Stimulated activated CD8-positive, alpha-beta memory T cell treated with anti-CD3 and anti-CD28 coated beads, Interleukin-4, amount 100 ng/mL, for 48 hours (primary cell): ENCODE measurements around the gene KRT33B.
"Not testable (repeated sequence)": the region's sequence is repeated elsewhere in the genome, so short reads cannot be mapped to it uniquely, and the experiment has no call there.

Experiments
- DNase-seq: peaks from one replicate; pipeline ENCODE4 v3.0.0-alpha.2; 2020

The KRT33B gene

GRCh38 chr17:41393294-41393693 is 23.7 kb upstream of the KRT33B start:
- no peak for DNase-seq

- no peak for DNase-seq
Observed at GRCh38 chr17:41392278-41392677, 22.7 kb upstream of the KRT33B start.

GRCh38 chr17:41391535-41391934 is 21.9 kb upstream of the KRT33B start:
- no peak for DNase-seq

- no peak for DNase-seq
Observed at GRCh38 chr17:41390411-41390938, 20.9 kb upstream of the KRT33B start.

GRCh38 chr17:41387670-41388069 is 18.1 kb upstream of the KRT33B start:
- DNase-seq = no peak

GRCh38 chr17:41386227-41386626 is 16.6 kb upstream of the KRT33B start:
- no peak for DNase-seq

- DNase-seq = no peak
Observed at GRCh38 chr17:41383690-41384089, 14.1 kb upstream of the KRT33B start.

- no peak for DNase-seq
Observed at GRCh38 chr17:41382394-41382793, 12.8 kb upstream of the KRT33B start.

GRCh38 chr17:41381943-41382342 is 12.3 kb upstream of the KRT33B start, which contains the start of gene KRT34:
Gene KRT34 (minus strand): TSS chr17:41382306. CDS start chr17:41382246, 60 bp downstream.
- DNase-seq = not testable (repeated sequence)

- not testable (repeated sequence) for DNase-seq
Observed at GRCh38 chr17:41380091-41380490, 10.5 kb upstream of the KRT33B start.

GRCh38 chr17:41377546-41377945 is 7.9 kb upstream of the KRT33B start:
- DNase-seq = no peak

GRCh38 chr17:41369023-41369422 is 590 bp downstream of the KRT33B start:
- no peak for DNase-seq

GRCh38 chr17:41367426-41368075 is 2.1 kb downstream of the KRT33B start:
- DNase-seq = no peak

- DNase-seq = no peak
Observed at GRCh38 chr17:41366070-41366469, 3.5 kb downstream of the KRT33B start.

- DNase-seq = no peak
Observed at GRCh38 chr17:41363881-41364280, 5.7 kb downstream of the KRT33B start.

GRCh38 chr17:41360296-41360995 is 9.2 kb downstream of the KRT33B start:
- DNase-seq = no peak

- DNase-seq = no peak
Observed at GRCh38 chr17:41354536-41354935, 15.1 kb downstream of the KRT33B start.

GRCh38 chr17:41352597-41353366 is 16.8 kb downstream of the KRT33B start:
- DNase-seq = no peak

GRCh38 chr17:41351177-41351576 is 18.4 kb downstream of the KRT33B start:
- DNase-seq = no peak

- not testable (repeated sequence) for DNase-seq
Observed at GRCh38 chr17:41350381-41350878, 19.2 kb downstream of the KRT33B start, which contains the start of gene KRT33A. Gene KRT33A (minus strand): TSS chr17:41350828. CDS start chr17:41350767, 61 bp downstream.

GRCh38 chr17:41347869-41348760 is 21.5 kb downstream of the KRT33B start:
- no peak for DNase-seq

- DNase-seq = not testable (repeated sequence)
Observed at GRCh38 chr17:41346421-41346820, 23.2 kb downstream of the KRT33B start.
